ENCODE results near the gene VCX3A. TPM values are rescaled to one million over a fixed set of nuclear protein-coding genes. Genes with fewer than 3 reads are reported as not detected.
"Not testable (repeated sequence)": the region's sequence is repeated elsewhere in the genome, so short reads cannot be mapped to it uniquely, and the experiment has no call there.

Gene VCX3A
- not detected for total RNA-seq

DNA sequence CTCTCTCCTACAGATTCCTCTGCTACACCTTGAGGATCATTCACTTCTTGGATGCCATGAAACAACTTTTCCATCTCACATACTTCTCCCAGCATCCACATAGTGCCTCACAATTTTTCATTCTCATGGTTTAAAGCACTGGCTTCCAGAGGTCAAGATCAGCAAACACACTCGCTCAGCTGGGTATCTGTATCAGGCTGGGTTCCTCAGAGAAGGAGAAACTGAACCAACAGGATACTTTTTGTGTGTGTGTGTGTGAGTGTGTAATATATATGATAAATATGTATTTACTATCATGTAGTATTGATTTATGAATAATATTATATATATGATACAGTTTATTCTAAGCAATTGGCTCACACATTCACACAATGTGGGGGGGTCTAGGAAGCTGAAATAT lies at the start of gene VCX3A:
Gene VCX3A, minus strand, starts transcription at position 101 of the 400 bp plus-strand sequence. CDS start 621 bp downstream, outside the sequence.
- H3K9me3 ChIP-seq; H3K4me1 ChIP-seq; H3K4me3 ChIP-seq; DNase-seq; intact Hi-C loops (cut with DNase I); H3K27ac ChIP-seq; H3K36me3 ChIP-seq; H3K27me3 ChIP-seq: not testable (repeated sequence)
- 100% methylated on average over 1 of the region's 1 CpG; no CpG with 5 or more reads in 1 of the 2 donors for whole genome bisulfite sequencing, 2 donors

- TF ChIP-seq, protein P1, sequence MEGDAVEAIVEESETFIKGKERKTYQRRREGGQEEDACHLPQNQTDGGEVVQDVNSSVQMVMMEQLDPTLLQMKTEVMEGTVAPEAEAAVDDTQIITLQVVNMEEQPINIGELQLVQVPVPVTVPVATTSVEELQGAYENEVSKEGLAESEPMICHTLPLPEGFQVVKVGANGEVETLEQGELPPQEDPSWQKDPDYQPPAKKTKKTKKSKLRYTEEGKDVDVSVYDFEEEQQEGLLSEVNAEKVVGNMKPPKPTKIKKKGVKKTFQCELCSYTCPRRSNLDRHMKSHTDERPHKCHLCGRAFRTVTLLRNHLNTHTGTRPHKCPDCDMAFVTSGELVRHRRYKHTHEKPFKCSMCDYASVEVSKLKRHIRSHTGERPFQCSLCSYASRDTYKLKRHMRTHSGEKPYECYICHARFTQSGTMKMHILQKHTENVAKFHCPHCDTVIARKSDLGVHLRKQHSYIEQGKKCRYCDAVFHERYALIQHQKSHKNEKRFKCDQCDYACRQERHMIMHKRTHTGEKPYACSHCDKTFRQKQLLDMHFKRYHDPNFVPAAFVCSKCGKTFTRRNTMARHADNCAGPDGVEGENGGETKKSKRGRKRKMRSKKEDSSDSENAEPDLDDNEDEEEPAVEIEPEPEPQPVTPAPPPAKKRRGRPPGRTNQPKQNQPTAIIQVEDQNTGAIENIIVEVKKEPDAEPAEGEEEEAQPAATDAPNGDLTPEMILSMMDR (IDR thresholded peaks at IDR 0.05) = no peak
- TF ChIP-seq POLR2A (IDR thresholded peaks at IDR 0.05) = no peak
- WGBS, 2 donors = 72 to 83% methylated on average over 4 to 5 of the region's 5 CpGs
- no peak overlapping the region for H3K4me3 ChIP-seq
- no peaks in the 10 kb centered on the region for H3K36me3 ChIP-seq
- DNase-seq = no peak
- H3K4me1 ChIP-seq = no peaks in the 10 kb centered on the region
- no peaks in the 10 kb centered on the region for H3K27me3 ChIP-seq
- H3K27ac ChIP-seq = no peak overlapping the region
- intact Hi-C loops (cut with DNase I) = no loop called here
- no peaks in the 10 kb centered on the region for H3K9me3 ChIP-seq
These were observed 39.8 kb upstream of the VCX3A start for GRCh38 chrX:6574762-6575161.

DNA sequence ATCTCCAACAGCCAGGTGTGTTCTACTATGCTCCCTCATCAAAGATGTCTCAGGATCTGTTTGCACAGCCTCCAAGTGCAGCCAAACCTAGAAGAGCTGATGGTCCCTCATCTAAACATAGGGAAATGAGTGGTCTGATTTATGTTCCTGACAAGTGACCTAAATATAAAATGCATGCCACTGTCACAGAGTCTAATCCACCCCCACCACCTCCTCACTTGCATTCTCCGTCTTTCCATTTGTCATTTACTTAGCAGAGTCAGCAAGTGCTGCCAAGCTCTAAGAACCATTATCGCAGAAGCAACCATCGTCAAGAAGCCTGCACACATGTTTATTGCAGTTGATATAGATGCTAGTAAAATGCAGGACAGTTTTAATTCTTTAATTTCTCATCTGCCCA lies 33.1 kb upstream of the VCX3A start:
- no peak overlapping the region for H3K4me3 ChIP-seq
- DNase-seq = no peak
- no peaks in the 10 kb centered on the region for H3K9me3 ChIP-seq
- no peaks in the 10 kb centered on the region for H3K36me3 ChIP-seq
- intact Hi-C loops (cut with DNase I) = no loop called here
- no peaks in the 10 kb centered on the region for H3K4me1 ChIP-seq
- H3K27me3 ChIP-seq = no peaks in the 10 kb centered on the region
- no peak for TF ChIP-seq POLR2A (IDR thresholded peaks at IDR 0.05)
- TF ChIP-seq, protein P1 (IDR thresholded peaks at IDR 0.05) = no peak
- H3K27ac ChIP-seq = no peak overlapping the region
- WGBS, 2 donors = 79 to 88% methylated on average over 3 of the region's 3 CpGs

DNA sequence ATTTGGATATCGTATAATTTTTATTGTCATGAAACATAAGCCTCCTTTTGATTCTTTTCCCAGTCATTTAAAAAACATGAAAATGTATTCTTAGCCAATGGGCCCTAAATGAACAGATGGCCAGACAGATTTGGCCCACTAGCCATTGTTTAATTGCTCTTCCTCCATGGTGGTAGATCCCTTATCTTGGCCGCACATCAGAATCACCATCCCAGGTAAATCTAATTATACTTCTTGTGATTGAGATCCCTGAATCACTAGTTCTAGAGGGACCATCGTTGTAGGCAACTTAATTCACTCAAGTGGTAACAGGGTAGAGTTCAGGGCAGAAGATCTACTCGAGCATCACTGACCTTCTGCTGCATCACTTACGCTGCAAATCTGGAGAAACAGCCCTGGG lies 24.1 kb upstream of the VCX3A start:
- WGBS, 2 donors = 83 to 88% methylated on average over 3 to 5 of the region's 5 CpGs
- TF ChIP-seq, protein P1 (IDR thresholded peaks at IDR 0.05) = no peak
- no peak for TF ChIP-seq POLR2A (IDR thresholded peaks at IDR 0.05)
- intact Hi-C loops (cut with DNase I) = no loop called here
- Histone ChIP-seq H3K9me3 (no peaks in the 10 kb centered on the region), H3K4me3 (no peak overlapping the region), H3K36me3 (no peaks in the 10 kb centered on the region), H3K4me1 (no peaks in the 10 kb centered on the region), H3K27me3 (no peaks in the 10 kb centered on the region), H3K27ac (no peak overlapping the region)
- no peak for DNase-seq

DNA sequence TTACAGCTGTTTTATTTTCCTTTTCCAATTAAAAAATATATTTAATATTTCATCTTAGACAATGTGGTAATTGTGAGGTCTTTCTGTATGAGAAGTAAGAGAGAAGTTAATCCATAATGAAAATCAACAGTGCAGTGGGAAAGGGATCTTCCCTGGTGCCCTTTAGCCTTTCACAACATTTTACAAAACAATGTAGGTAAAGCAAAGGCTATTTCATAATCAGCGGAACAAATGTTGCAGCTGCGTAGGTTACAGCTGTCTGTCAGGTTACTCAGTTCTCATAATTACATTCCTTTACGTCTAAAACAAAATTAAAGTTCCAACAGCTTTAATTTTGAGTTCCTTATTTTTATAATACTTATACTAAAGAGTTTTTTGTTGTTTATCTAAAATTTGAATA lies 22.8 kb upstream of the VCX3A start:
- no peak overlapping the region for H3K4me3 ChIP-seq

More for the DNA sequence above, 22.8 kb upstream of the VCX3A start:
- TF ChIP-seq POLR2A (IDR thresholded peaks at IDR 0.05) = no peak
- TF ChIP-seq, protein P1 (IDR thresholded peaks at IDR 0.05) = no peak
- WGBS, 2 donors = 85 to 88% methylated on average over 3 of the region's 3 CpGs
- H3K9me3 ChIP-seq = no peaks in the 10 kb centered on the region
- no peak for DNase-seq
- H3K4me1 ChIP-seq = no peaks in the 10 kb centered on the region
- H3K27me3 ChIP-seq = no peaks in the 10 kb centered on the region
- no peak overlapping the region for H3K27ac ChIP-seq
- no peaks in the 10 kb centered on the region for H3K36me3 ChIP-seq
- intact Hi-C loops (cut with DNase I) = no loop called here

Measured in esophagus squamous epithelium (tissue), 5 donors.